Transverse colon (tissue), 4 donors: ENCODE data around the gene GPSM1. TPM values are rescaled to one million over a fixed set of nuclear protein-coding genes. Genes with fewer than 3 reads are reported as not detected.
A peak's percentile ranks its signal among the peaks of the same experiment; 100 is the strongest.

ENCODE experiments used
- DNase-seq: peaks from one replicate; pipeline ENCODE4 v3.0.0-alpha.2; 2019
- H3K27ac ChIP-seq, 4 donors: fragments of 200-600 bp; sonication (generic); 2 replicates each; pipeline ENCODE4 v1.5.1; 2016 to 2018; ENCODE audit warnings: inconsistent platforms in 4 of 4
- H3K27me3 ChIP-seq: fragments of 200-600 bp; sonication (generic); 2 replicates; pipeline ENCODE4 v1.5.1; 2017; ENCODE audit warnings: inconsistent platforms
- H3K36me3 ChIP-seq, 4 donors: fragments of 200-600 bp; sonication (generic); 2 replicates each; pipeline ENCODE4 v1.5.1; 2017 to 2019; ENCODE audit warnings: inconsistent platforms in 4 of 4
- H3K4me1 ChIP-seq, 4 donors: fragments of 200-600 bp; sonication (generic); 2 replicates each; pipeline ENCODE4 v1.5.1; 2017 to 2020; ENCODE audit warnings: inconsistent platforms in 4 of 4
- H3K4me3 ChIP-seq, 4 donors: fragments of 200-600 bp; sonication (generic); 1 replicate in 1 of 4; 2 replicates in 3 of 4; pipeline versions ENCODE4 v1.5.1 to v1.6.1; 2017 to 2019; ENCODE audit warnings: inconsistent platforms in 4 of 4
- H3K9me3 ChIP-seq, 2 donors: fragments of 200-600 bp; sonication (generic); 2 replicates each; pipeline ENCODE4 v1.5.1; 2017 to 2019; ENCODE audit warnings: inconsistent platforms in 2 of 2
- CTCF ChIP-seq, 5 experiments: fragments of 200-600 bp in 3 of 5; fragments of 450-650 bp in 2 of 5; sonication (generic) in 3 of 5; IDR thresholded peaks; 1 replicate in 2 of 5; 2 replicates in 3 of 5; pipeline ENCODE4 v1.5.1; 2016 to 2017; ENCODE audit warnings: antibody characterized with exemption in 5 of 5, inconsistent platforms in 3 of 5, mild to moderate bottlenecking in 2 of 5, moderate library complexity in 1 of 5
- EP300 ChIP-seq: sonication (generic); formaldehyde crosslinking; IDR thresholded peaks from one replicate; pipeline ENCODE4 v1.6.1; 2017; ENCODE audit warnings: antibody characterized with exemption, low read depth
- POLR2A ChIP-seq: fragments of 450-650 bp; IDR thresholded peaks from one replicate; pipeline ENCODE4 v1.6.1; 2016; ENCODE audit warnings: antibody characterized with exemption, mild to moderate bottlenecking, moderate library complexity
- POLR2AphosphoS5 ChIP-seq, 3 donors: sonication (generic); formaldehyde crosslinking; IDR thresholded peaks; one replicate each; pipeline ENCODE4 v1.6.1; 2016; ENCODE audit warnings: antibody characterized with exemption in 3 of 3
- WGBS, 2 donors: methylation state at CpG; one replicate each; pipeline ENCODE4 v1.1.5; 2018; ENCODE audit warnings: low coverage in 1 of 2; 5-methylcytosine and 5-hydroxymethylcytosine counted together
- in situ Hi-C, 4 donors: fragments of 200-750 bp; cut with MboI; loops; one replicate each; pipeline versions ENCODE4 v1.15.0 to v1.15.1; 2017; ENCODE audit warnings: low sequenced_read_pairs in 3 of 4, low pct_ligation_motif_present in 1 of 4, low pct_unique_long_range_greater_than_20kb in 1 of 4
- intact Hi-C: fragments of 100-400 bp; cut with DNase I; formaldehyde crosslinking; loops from one replicate; pipeline ENCODE4 v1.15.1; 2023; ENCODE audit warnings: low total_unique reads
- total RNA-seq, 4 donors: library from RNA; depleted of rRNA; stranded (reverse); fragments of >200 nt; gene quantifications; one replicate each; pipeline ENCODE4 v1.1.0, GENCODE V29; 2016

GPSM1 gene
- total RNA-seq, 4 donors from 2014 or later: 2.3 to 8.6 (median 7.0) TPM

DNA sequence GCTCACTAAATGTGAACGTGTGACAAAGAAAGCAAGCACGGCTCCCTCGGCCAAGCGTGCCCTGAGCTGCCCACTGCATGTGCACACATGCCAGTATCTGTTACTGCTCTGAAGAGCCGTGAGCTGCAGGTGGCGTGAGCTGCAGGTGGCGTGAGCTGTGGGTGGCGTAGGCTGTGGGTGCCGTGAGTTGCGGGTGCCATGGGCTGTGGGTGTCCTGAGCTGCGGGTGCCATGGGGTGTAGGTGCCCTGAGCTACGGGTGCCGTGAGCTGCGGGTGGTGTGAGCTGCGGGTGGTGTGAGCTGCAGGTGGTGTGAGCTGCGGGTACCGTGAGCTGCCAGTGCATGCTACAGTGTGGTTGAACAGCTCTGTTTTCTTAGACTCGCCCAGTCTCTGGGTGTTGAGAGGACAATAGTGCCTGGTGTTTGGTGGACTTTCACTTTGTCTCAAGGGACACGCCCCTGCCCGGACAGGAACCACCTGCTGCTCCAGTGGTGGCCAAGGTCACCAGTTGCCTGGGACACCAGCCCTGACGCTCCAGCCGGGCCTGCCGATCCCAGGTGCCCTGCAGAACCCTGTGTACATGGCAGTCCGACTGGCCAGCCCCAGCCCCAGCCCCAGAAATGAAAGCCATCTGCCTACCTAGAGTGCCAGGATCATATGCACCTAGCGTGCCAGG lies 30.2 kb upstream of the GPSM1 start:
- DNase-seq: peak; percentile 81
- no peaks in the 10 kb centered on the region for H3K36me3 ChIP-seq
- H3K27me3 ChIP-seq: no peaks in the 10 kb centered on the region
- in situ Hi-C loops: no loop called here
- no peaks in the 10 kb centered on the region for H3K9me3 ChIP-seq
- H3K4me3 ChIP-seq: peak overlapping the region in 2 of 4 donors; percentile 17 to 22
- peak overlapping the region in 2 of 4 donors; percentile 30 to 59 for H3K27ac ChIP-seq
- WGBS, 2 donors: 43% methylated on average over 20 of the region's 25 CpGs; no CpG with 5 or more reads in 1 of the 2 donors
- peaks cover 6 to 14% (median 10%) of the 10 kb centered on the region in 4 donors for H3K4me1 ChIP-seq
- intact Hi-C loops: no loop called here
- TF ChIP-seq EP300 (no peak), POLR2AphosphoS5 (IDR thresholded peaks at IDR 0.05) (peak in 2 of 3 donors; percentile 8 to 30)

GRCh38 chr9:136297766-136298735 lies 29.3 kb upstream of the GPSM1 start:
- DNase-seq: no peak
- WGBS, 2 donors: 82 to 90% methylated on average over 2 to 26 of the region's 26 CpGs
- H3K36me3 ChIP-seq: no peaks in the 10 kb centered on the region
- in situ Hi-C loops: no loop called here
- H3K27me3 ChIP-seq: no peaks in the 10 kb centered on the region
- H3K4me3 ChIP-seq: no peak overlapping the region
- H3K27ac ChIP-seq: no peak overlapping the region
- no peaks in the 10 kb centered on the region for H3K9me3 ChIP-seq
- intact Hi-C loops: no loop called here
- TF ChIP-seq CTCF (IDR thresholded peaks at IDR 0.05): no peak
- TF ChIP-seq EP300: no peak
- TF ChIP-seq POLR2AphosphoS5 (IDR thresholded peaks at IDR 0.05): no peak
- TF ChIP-seq POLR2A: no peak
- H3K4me1 ChIP-seq: peaks cover 6 to 14% (median 9%) of the 10 kb centered on the region in 4 donors

GRCh38 chr9:136299116-136299515 lies 28.2 kb upstream of the GPSM1 start:
- Histone ChIP-seq H3K27ac (no peak overlapping the region), H3K4me1 (peaks cover 6 to 14% (median 9%) of the 10 kb centered on the region in 4 donors), H3K27me3 (no peaks in the 10 kb centered on the region), H3K9me3 (no peaks in the 10 kb centered on the region), H3K36me3 (no peaks in the 10 kb centered on the region), H3K4me3 (no peak overlapping the region)
- in situ Hi-C loops (no loop called here), intact Hi-C loops (no loop called here)
- TF ChIP-seq POLR2A (no peak), EP300 (no peak), POLR2AphosphoS5 (IDR thresholded peaks at IDR 0.05) (no peak), CTCF (IDR thresholded peaks at IDR 0.05) (no peak)
- no peak for DNase-seq
- 78% methylated on average over 18 of the region's 18 CpGs; no CpG with 5 or more reads in 1 of the 2 donors for WGBS, 2 donors

DNA sequence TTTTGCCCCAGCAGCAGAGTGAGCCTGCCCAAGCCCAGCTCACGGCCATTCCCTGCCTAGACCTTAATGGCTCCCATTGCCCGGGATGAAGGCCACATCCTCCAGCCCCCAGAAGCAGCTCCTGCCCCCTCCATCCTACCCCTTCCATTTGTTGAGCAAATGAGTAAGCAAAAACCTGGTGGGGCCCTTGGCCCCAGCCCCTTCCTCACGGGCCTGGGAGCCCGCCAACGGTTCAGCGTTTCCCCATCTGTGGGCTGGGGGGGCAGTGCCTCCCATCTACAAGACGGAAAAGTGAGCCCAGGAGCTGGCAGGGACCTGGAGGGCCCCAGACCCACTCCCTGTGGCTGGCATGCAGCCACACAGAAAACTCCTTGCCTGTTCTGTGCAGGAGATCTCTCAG lies 27.8 kb upstream of the GPSM1 start:
- WGBS, 2 donors: 48% methylated on average over 7 of the region's 7 CpGs; no CpG with 5 or more reads in 1 of the 2 donors
- TF ChIP-seq POLR2AphosphoS5 (IDR thresholded peaks at IDR 0.05) (no peak), POLR2A (no peak), EP300 (no peak), CTCF (IDR thresholded peaks at IDR 0.05) (no peak)
- H3K9me3 ChIP-seq: no peaks in the 10 kb centered on the region
- intact Hi-C loops (no loop called here), in situ Hi-C loops (no loop called here)
- H3K27ac ChIP-seq: no peak overlapping the region
- DNase-seq: no peak
- H3K36me3 ChIP-seq: no peaks in the 10 kb centered on the region
- peaks cover 6 to 14% (median 9%) of the 10 kb centered on the region in 4 donors for H3K4me1 ChIP-seq
- H3K27me3 ChIP-seq: peaks cover 2% of the 10 kb centered on the region
- H3K4me3 ChIP-seq: no peak overlapping the region
